ENCODE results near the gene SEMA3A.
"Not testable (repeated sequence)": the region's sequence is repeated elsewhere in the genome, so short reads cannot be mapped to it uniquely, and the experiment has no call there.

SEMA3A gene

GRCh38 chr7:84107259-84107658 lies 87.3 kb downstream of the SEMA3A start:
- no peak for DNase-seq

DNA sequence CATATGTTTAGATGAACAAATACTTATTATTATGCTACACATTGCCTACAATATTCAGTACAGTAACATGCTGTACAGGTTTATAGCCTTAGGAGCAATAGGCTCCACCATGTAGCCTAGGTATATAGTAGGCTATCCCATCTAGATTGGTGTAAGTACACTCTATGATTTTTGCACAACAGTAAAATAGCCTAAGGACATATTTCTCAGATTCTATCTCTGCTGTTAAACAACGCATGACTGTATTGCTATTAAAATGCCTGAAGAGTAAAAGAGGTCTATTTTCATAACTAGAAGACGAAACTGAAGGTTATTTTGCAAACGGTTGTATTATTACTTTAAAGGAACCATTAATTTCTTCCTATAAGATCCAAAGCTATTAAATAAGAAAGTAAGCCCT lies 88.3 kb downstream of the SEMA3A start:
- no peak for DNase-seq

GRCh38 chr7:84105586-84105985 lies 89.0 kb downstream of the SEMA3A start:
- DNase-seq: peak; percentile 10

GRCh38 chr7:84104826-84105225 lies 89.8 kb downstream of the SEMA3A start:
- DNase-seq: no peak

- DNase-seq: peak; percentile 6
Measured at GRCh38 chr7:84102213-84102612, 92.4 kb downstream of the SEMA3A start.

DNA sequence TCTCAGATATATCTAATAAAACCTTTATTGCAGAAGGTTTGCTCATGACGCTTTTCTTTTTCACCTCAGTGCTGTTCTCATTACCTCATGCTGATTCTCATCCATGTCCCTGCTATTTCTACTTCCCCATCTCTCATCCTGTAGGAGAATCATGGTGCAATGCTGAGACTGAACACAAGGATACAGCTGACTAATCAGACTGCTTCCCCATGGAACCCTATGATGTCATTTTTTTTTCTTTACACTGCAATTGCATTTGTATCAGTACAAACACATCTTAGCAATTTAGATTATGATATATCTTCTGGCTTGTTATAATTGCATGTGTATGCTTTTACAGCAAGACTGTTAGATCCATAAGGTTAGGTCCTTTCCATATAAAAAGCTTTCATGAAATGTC lies 93.7 kb downstream of the SEMA3A start:
- peak; percentile 88 for DNase-seq

DNA sequence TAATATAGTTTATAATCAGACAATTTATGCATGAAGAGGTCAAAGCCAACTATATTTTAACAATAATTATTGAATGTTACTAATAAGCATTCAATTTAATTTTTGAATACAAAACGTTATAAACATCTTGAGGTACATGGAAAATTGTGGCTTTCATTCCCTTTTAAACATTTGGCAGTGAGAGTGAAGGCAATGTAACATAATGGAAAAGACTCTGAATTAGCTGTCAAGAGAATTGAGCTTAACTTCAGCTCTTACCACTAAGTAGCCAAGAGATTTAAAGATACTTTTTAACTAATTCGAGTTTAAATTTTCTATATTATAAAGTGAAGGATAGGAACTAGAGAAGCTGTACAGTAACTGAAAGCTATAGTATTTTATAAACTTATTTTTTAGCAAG lies 98.6 kb downstream of the SEMA3A start:
- DNase-seq: peak; percentile 6

DNA sequence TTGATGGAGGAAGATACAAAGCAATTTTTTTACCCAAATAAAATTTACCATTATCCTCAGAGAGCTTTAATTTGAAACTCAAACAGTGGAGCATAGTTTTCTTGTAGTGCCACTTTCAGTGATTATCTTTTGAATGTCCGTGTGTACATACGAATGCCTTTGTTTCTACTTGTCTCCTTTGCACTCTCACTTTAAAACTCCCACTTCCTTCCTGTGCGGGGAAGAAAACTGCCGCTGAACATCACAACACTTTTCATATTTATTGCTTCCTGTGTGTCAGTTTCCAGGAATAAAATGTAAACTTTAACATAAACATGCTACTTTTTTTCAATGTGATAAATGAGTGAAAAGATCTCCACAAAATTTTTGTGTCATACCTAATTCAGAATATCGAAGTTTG lies 102.4 kb downstream of the SEMA3A start:
- peak; percentile 46 for DNase-seq

DNA sequence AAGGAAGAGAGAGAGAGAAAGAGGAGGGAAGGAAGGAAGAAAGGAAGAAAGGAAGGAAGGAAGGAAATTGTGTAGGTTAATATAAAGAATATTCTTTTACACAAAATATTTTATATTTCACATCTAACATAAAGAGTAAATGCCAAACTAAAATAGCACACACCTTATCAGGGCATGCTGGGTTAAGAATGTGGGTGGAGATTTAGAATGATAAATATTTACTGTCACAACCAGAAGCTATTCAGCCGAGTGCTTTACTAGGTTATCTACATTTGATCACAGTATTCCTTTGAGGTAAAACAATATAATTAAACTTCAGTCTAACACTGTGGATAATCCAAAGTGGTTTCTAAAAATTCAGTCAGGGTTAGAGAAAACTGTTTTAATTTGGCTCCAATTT lies 103.3 kb downstream of the SEMA3A start:
- peak; percentile 33 for DNase-seq

- peak; percentile 76 for DNase-seq
Measured at GRCh38 chr7:84088802-84089201, 105.8 kb downstream of the SEMA3A start.

GRCh38 chr7:84085998-84086397 lies 108.6 kb downstream of the SEMA3A start:
- DNase-seq: peak; percentile 43

DNA sequence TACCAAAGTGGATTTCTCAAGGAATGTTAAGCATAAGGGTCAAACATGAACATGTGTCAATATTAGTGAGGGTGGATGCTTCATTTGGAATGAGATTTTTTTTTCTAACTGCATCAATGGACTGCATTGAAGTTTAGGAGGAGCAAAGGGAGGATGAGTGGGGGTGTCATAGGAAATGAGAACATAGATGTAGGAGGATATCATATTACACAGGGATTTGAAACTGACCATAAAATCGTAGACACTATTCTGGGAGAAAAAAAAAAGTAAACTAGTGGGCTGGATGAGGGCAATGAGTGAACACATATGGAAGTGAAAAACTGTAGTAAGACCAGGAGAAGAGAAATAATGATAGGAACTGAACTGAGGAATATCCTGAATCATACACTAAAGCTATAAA lies 109.4 kb downstream of the SEMA3A start:
- peak; percentile 87 for DNase-seq

DNA sequence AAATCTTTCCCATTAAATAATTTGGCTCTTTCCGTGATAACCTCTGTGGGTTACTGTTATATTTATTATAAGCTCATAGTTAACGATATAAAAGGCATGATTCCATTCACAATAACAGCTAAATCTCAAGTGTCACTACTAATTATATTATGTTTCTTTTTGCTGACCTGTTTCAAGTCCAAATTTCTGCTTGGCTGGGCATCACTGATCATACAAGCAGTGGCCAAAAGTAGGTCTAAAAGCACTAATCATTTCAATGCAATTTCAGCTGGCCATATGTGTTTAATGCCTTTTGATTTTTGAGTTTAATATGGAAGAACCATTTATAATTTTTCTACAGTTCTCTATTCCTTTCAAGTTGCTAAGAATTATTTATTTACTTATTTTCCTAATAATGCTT lies 110.7 kb downstream of the SEMA3A start:
- DNase-seq: no peak

DNA sequence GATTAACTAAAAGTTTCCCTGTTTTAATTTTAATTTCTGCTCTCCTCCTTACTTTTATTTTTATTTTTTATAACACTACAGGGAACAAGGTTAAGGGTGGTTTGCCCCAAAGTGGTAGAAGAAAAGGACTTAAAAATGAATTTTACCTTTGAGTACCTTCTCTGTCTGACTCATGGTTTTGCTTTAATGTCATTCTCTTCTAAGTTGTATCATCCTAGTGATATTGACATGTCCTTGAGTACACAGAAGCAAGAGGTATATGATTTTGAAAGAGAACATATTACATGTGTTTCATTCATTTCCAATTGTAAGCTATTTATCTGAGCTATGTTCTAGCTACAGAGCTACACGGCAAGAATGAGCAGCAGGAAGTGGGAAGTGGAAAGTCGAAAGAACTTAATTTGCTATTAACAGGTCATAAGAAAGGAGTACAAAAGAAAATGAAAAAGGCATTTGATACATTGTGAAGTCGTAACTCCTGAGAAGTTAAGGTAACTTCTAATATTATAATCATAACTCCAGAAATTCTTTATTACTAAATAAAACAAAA lies 112.5 kb downstream of the SEMA3A start:
- peak; percentile 73 for DNase-seq

DNA sequence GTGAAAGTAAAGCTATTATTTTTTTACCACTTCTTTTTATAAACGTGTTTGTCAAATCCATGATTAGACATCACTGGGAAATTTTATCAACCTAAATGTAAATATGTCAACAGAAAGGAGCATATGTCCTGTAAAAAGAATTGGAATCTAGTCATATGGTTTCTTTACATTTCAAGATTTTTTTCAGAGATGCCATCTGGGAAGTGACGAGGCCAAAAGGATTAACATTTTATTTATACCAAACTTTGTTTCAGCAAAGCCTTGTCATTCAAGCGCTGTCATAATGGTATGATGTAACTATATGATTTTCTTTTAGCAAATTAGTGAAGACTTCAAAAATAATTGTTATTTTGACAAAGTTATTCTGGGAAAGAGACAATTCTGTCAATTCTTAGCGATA lies 117.3 kb downstream of the SEMA3A start:
- no peak for DNase-seq

DNA sequence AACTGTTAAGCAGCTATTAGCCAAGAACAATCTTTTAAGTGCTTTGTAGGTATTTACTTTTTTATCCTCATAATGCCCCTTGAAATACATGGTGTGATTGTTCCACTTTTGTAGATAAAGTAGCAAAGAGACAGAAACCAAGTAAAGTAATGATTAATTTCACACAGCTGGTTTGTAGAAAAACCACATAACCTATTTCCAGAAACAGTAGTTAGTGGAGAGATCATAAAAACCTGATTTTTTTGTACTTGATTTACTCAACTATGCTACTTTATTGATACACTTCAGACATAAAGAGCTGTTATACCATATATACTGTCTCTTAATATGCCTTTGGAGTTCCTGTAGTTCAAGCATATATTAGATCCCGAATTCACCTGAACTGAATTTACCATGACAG lies 118.4 kb downstream of the SEMA3A start:
- DNase-seq: no peak

DNA sequence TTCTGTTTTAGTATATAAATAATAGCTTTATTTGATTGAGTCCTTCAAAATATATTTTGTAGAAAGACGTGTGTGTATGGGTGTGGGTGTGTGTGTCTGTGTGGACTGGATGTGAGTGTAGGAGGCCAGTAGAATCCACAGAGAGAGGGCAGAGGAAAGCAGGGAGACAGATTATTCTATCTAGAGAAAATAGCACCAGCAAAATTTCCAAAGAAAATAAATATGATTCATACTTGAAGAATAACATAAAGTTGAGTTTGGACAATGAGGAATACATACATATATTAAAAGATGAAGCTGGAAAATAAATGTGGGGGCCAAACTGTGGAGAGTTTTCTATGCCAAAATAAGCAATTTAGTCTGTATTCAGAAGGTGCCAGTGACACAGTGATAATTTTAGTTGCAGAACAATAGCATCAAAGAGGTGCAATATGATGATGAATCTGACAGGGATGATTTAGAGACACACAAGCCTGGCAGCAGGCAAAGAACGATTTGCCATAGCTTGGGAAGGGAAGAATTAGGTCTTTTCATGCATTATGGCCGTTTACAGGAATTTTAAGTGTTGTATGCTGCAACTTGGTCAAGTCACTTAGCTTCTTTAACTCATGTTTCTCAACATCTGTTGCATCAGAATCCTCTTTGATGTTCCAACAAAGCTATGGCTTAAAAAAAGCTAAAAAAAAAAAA lies 121.3 kb downstream of the SEMA3A start:
- peak; percentile 13 for DNase-seq

- peak; percentile 34 for DNase-seq
Measured at GRCh38 chr7:84070770-84071169, 123.8 kb downstream of the SEMA3A start.

GRCh38 chr7:84069999-84070500 lies 124.5 kb downstream of the SEMA3A start:
- DNase-seq: no peak

DNA sequence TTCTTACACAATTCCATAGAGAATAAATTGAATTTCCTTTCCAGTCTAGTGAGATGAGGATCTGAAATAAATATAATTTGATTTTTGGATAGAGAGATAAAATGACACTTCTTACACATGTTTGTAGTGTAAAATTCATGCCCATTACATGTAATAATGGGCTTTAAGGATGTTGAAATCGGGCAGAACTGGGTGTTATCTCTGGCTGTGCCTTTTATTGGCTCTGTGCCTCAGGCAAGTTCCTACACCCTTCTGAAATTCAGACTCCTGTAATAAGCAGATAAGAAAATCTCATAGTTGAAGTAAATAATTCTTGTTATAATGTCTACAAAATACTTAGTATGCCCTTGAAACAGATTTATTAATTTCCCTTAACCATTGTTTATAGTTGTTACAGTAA lies 125.6 kb downstream of the SEMA3A start:
- DNase-seq: no peak

DNA sequence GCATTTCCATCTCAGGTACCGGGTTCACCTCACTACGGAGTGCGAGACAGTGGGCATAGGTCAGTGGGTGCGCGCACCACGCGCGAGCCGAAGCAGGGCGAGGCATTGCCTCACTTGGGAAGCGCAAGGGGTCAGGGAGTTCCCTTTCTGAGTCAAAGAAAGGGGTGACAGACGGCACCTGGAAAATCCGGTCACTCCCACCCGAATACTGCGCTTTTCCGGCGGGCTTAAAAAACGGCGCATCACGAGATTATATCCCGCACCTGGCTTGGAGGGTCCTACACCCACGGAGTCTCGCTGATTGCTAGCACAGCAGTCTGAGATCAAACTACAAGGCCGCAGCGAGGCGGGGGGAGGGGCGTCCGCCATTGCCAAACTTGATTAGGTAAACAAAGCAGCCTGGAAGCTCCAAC lies 132.1 kb downstream of the SEMA3A start:
- not testable (repeated sequence) for DNase-seq

DNA sequence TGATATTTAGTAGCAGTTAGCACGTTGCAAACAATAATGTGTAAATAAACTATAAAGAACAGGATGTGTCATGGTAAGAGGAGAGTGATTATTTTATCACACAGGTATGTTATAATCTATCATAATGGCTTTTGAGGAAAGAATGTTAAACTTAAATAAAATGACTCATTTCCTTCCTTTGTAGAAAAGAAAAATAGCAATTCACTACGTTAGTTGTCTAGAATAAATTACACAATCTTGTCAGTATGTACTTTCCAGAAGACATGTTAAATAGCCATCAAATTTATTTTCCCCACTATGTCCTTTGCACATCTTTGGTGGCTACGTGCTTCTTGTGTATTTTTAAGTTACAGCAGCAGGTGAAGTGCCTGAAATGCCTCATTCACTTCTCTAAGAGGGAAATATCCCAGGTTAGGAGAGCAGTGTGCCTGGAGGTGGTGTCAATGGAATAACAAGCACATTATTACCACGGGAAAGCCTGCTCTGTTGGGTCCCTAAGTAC lies 133.8 kb downstream of the SEMA3A start:
- DNase-seq: peak; percentile 77

DNA sequence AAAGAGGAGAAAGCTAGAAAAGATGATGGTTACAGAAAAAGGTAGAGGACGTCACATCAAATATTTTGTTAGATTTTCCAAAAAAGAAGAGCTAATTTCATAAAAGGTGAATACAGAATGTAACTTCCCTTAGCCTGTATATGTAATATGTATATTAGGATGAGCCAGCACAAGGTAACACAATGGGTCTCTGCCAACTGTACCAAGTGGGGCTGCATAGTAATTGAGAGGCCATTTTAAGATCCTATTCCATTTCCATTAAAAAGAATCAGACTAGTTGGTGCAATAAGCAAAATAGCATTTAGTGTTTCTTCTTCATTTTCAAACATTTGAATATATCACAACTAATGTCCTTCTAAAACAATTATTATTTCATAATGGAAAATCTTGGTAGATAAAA lies 134.6 kb downstream of the SEMA3A start:
- DNase-seq: peak; percentile 45

GRCh38 chr7:84058311-84059076 lies 136.1 kb downstream of the SEMA3A start:
- peak; percentile 13 for DNase-seq
